Measurements from ENCODE around the gene GDPD2. TPM values are rescaled to one million over a fixed set of nuclear protein-coding genes. Genes with fewer than 3 reads are reported as not detected.

Gene GDPD2
- total and polyA plus RNA-seq, 2 donors (not counting 3 experiments of a cell fraction or from before 2014, with no cell fraction given) = 0.08 to 0.29 TPM

GRCh38 chrX:70461026-70461425 is 37.9 kb downstream of the GDPD2 start:
- H3K4me3 ChIP-seq (replicated peaks in 1 of 3; ENCODE audit: insufficient read depth in 1 of 3, low read depth in 1 of 3, low read length in 3 of 3) = no peak overlapping the region
- H3K79me2 ChIP-seq (ENCODE audit: control insufficient read depth, insufficient read depth, low read length) = no peaks in the 10 kb centered on the region
- ChIA-PET CTCF (no interaction called here), POLR2A (no interaction called here)
- DNase-seq (ENCODE audit: low read depth, low spot score) = no peak
- no TSS peak for BruUV-seq (replicated peaks)
- no peak overlapping the region for H3K4me2 ChIP-seq (ENCODE audit: insufficient read depth, low read length)
- no peak overlapping the region for H2AFZ ChIP-seq (ENCODE audit: low read depth, low read length)
- dilution Hi-C loops (cut with MboI; ENCODE audit: extremely low pct_ligation_motif_present, low sequenced_read_pairs) (no loop called here), intact Hi-C loops (cut with micrococcal nuclease) (no loop called here)
- no peaks in the 10 kb centered on the region for H4K20me1 ChIP-seq (replicated peaks; ENCODE audit: control insufficient read depth, extremely low read depth, insufficient read depth, low read length)
- H3K36me3 ChIP-seq (ENCODE audit: control insufficient read depth in 2 of 2, extremely low read depth in 1 of 2, insufficient read depth in 2 of 2, low read length in 2 of 2) = no peaks in the 10 kb centered on the region
- no peaks in the 10 kb centered on the region for H3K4me1 ChIP-seq (ENCODE audit: control insufficient read depth, extremely low read depth, insufficient read depth, low read length)
- no peaks in the 10 kb centered on the region for H3K9me1 ChIP-seq (replicated peaks; ENCODE audit: control insufficient read depth, extremely low read depth, insufficient read depth, low read length)
- TF ChIP-seq MYC (IDR thresholded peaks at IDR 0.05; ENCODE audit: low read depth, low read length) (no peak), EZH2 (IDR thresholded peaks at IDR 0.05; ENCODE audit: borderline replicate concordance, low read depth, low read length, severe bottlenecking) (no peak), CTCF (IDR thresholded peaks at IDR 0.05; ENCODE audit: extremely low read depth in 1 of 2, insufficient read depth in 1 of 2, low read depth in 1 of 2, low read length in 2 of 2) (no peak), JUN (IDR thresholded peaks at IDR 0.05; ENCODE audit: borderline replicate concordance, insufficient read depth, insufficient read length, low read depth) (no peak), MAX (IDR thresholded peaks at IDR 0.05; ENCODE audit: insufficient read depth, insufficient read length) (no peak), FOS (IDR thresholded peaks at IDR 0.05; ENCODE audit: borderline replicate concordance, insufficient read depth, low read length) (no peak), GATA2 (IDR thresholded peaks at IDR 0.05; ENCODE audit: insufficient read depth, insufficient read length, low read depth, low read length) (no peak), POLR2AphosphoS5 (IDR thresholded peaks at IDR 0.05; ENCODE audit: insufficient read depth, low read depth, low read length) (no peak), POLR2A (IDR thresholded peaks at IDR 0.05; ENCODE audit: low read depth, low read length) (no peak)
- no peaks in the 10 kb centered on the region for H3K27me3 ChIP-seq (ENCODE audit: control insufficient read depth in 2 of 2, insufficient read depth in 2 of 2, low read length in 2 of 2)
- H3K9ac ChIP-seq (replicated peaks; ENCODE audit: extremely low read depth, insufficient read depth, low read length) = no peak overlapping the region
- no peak overlapping the region for H3K27ac ChIP-seq (ENCODE audit: insufficient read depth, low read depth, low read length)
- no peak for FAIRE-seq
- H3K9me3 ChIP-seq (replicated peaks; ENCODE audit: control insufficient read depth, insufficient read depth, low read length) = no peaks in the 10 kb centered on the region
